CD4-positive, alpha-beta T cell (primary cell): ENCODE data around the gene KMT2D. TPM values are rescaled to one million over a fixed set of nuclear protein-coding genes. Genes with fewer than 3 reads are reported as not detected.

ENCODE experiments used
- ATAC-seq: fragments of 200-7000 bp; cut with Tn5 transposase; one replicate; pipeline ENCODE4 v1.10.0; 2022; ENCODE audit warnings: mild to moderate bottlenecking; ENCODE audit not compliant: poor library complexity
- CTCF ChIA-PET: fragments of 350-600 bp; sonication (Branson Sonifier 250); formaldehyde crosslinking; loops from one replicate; lab custom pipeline; 2021; ENCODE audit warnings: antibody characterized with exemption, inconsistent platforms; lab: Charles Lee
- POLR2A ChIA-PET: fragments of 350-600 bp; sonication (Branson Sonifier 250); formaldehyde crosslinking; loops from one replicate; lab custom pipeline; 2021; ENCODE audit warnings: antibody characterized with exemption, inconsistent platforms; lab: Charles Lee
- DNase-seq, 14 experiments: peaks; one replicate each; pipeline ENCODE4 v3.0.0-alpha.2; 2013 to 2020; ENCODE audit warnings: mixed read lengths in 2 of 14
- H3K27ac ChIP-seq, 2 donors: one replicate each; pipeline versions ENCODE4 v1.5.1 to v1.7.0; 2013; ENCODE audit warnings: low read length in 2 of 2, low read depth in 1 of 2, mild to moderate bottlenecking in 1 of 2
- H3K27me3 ChIP-seq, 2 experiments: 1 replicate in 1 of 2; 2 replicates in 1 of 2; pipeline versions ENCODE4 v1.6.1 to v1.7.0; 2013; ENCODE audit warnings: low read length in 2 of 2, control low read depth in 1 of 2, mild to moderate bottlenecking in 1 of 2, moderate library complexity in 1 of 2; ENCODE audit not compliant: insufficient read depth in 2 of 2, control insufficient read depth in 1 of 2
- H3K36me3 ChIP-seq: one replicate; pipeline ENCODE4 v1.6.1; 2013; ENCODE audit warnings: low read length, control low read depth; ENCODE audit not compliant: insufficient read depth
- H3K4me1 ChIP-seq: one replicate; pipeline ENCODE4 v1.6.1; 2013; ENCODE audit warnings: low read length, control low read depth; ENCODE audit not compliant: insufficient read depth
- H3K4me3 ChIP-seq: one replicate; pipeline ENCODE4 v1.5.1; 2013; ENCODE audit warnings: mild to moderate bottlenecking, low read length, moderate library complexity
- H3K9me3 ChIP-seq, 2 experiments: 1 replicate in 1 of 2; 2 replicates in 1 of 2; pipeline versions ENCODE4 v1.6.1 to v1.7.0; 2013; ENCODE audit warnings: low read length in 2 of 2, mild to moderate bottlenecking in 2 of 2, control low read depth in 1 of 2, moderate library complexity in 1 of 2; ENCODE audit not compliant: control insufficient read depth in 1 of 2, insufficient read depth in 1 of 2
- H3K27ac Mint-ChIP-seq: one replicate; pipeline ENCODE4 v1.8.0; 2020; ENCODE audit warnings: mixed read lengths
- H3K27me3 Mint-ChIP-seq: one replicate; pipeline ENCODE4 v1.8.0; 2021; ENCODE audit warnings: mixed read lengths
- H3K36me3 Mint-ChIP-seq: one replicate; pipeline ENCODE4 v1.8.0; 2021; ENCODE audit warnings: low read depth, mixed read lengths
- H3K4me1 Mint-ChIP-seq: one replicate; pipeline ENCODE4 v1.8.0; 2021; ENCODE audit warnings: low read depth, mixed read lengths
- H3K4me3 Mint-ChIP-seq: one replicate; pipeline ENCODE4 v1.8.0; 2020; ENCODE audit warnings: mild to moderate bottlenecking, mixed read lengths
- H3K9me3 Mint-ChIP-seq: one replicate; pipeline ENCODE4 v1.8.0; 2020; ENCODE audit warnings: mixed read lengths
- CTCF ChIP-seq: fragments of 200-600 bp; IDR thresholded peaks from one replicate; pipeline ENCODE4 v1.8.0; 2022; ENCODE audit warnings: antibody characterized with exemption, mild to moderate bottlenecking
- intact Hi-C, 2 experiments: fragments of 100-400 bp; cut with DNase I in 1 of 2; cut with micrococcal nuclease in 1 of 2; formaldehyde crosslinking; loops; one replicate each; pipeline versions ENCODE4 v1.15.1 to v1.9.0; 2023 to 2025; cut with DNase I, micrococcal nuclease
- total RNA-seq, 174 experiments: library from RNA in 2 of 174; stranded (reverse) in 2 of 174; gene quantifications; one replicate each; pipeline ENCODE4 v1.2.3 and lab custom pipeline; 2021 to 2026

Gene KMT2D
- total RNA-seq, 2 experiments from 2014 or later: 107 to 110 TPM

GRCh38 chr12:49037111-49037946 is 23.3 kb downstream of the KMT2D start:
- Mint-ChIP-seq H3K36me3 (peaks cover 85% of the 10 kb centered on the region), H3K27me3 (no peaks in the 10 kb centered on the region), H3K9me3 (no peaks in the 10 kb centered on the region), H3K27ac (no peak overlapping the region), H3K4me1 (no peaks in the 10 kb centered on the region), H3K4me3 (no peak overlapping the region)
- Histone ChIP-seq H3K27me3 (no peaks in the 10 kb centered on the region), H3K4me1 (peaks cover 2% of the 10 kb centered on the region), H3K4me3 (no peak overlapping the region), H3K9me3 (no peaks in the 10 kb centered on the region), H3K36me3 (peaks cover 87% of the 10 kb centered on the region), H3K27ac (no peak overlapping the region)
- no peak for TF ChIP-seq CTCF
- POLR2A ChIA-PET: interaction anchor here (1.1 kb wide), 1 partner anchor 93 kb away, joined by 4 read pairs; the partner anchor contains the start of gene TUBA1B
- intact Hi-C loops: no loop called here
- no peak for DNase-seq
- no peak for ATAC-seq
- CTCF ChIA-PET: interaction anchor here (0.8 to 1.3 kb wide), 3 partner anchors 17 to 51 kb away, joined by 3 to 5 read pairs (median 3); no protein-coding TSS in a partner anchor

- Histone ChIP-seq H3K4me3 (no peak overlapping the region), H3K27ac (no peak overlapping the region), H3K4me1 (no peaks in the 10 kb centered on the region), H3K9me3 (no peaks in the 10 kb centered on the region), H3K27me3 (no peaks in the 10 kb centered on the region), H3K36me3 (peaks cover 87% of the 10 kb centered on the region)
- ChIA-PET CTCF (interaction anchor here (0.7 kb wide), 1 partner anchor 17 kb away, joined by 4 read pairs; no protein-coding TSS in a partner anchor), POLR2A (no interaction called here)
- TF ChIP-seq CTCF: no peak
- no peak for DNase-seq
- Mint-ChIP-seq H3K9me3 (no peaks in the 10 kb centered on the region), H3K4me1 (no peaks in the 10 kb centered on the region), H3K4me3 (no peak overlapping the region), H3K27me3 (no peaks in the 10 kb centered on the region), H3K27ac (no peak overlapping the region), H3K36me3 (peaks cover 79% of the 10 kb centered on the region)
- no peak for ATAC-seq
- intact Hi-C loops: no loop called here
Measured at GRCh38 chr12:49036029-49036428, 24.6 kb downstream of the KMT2D start.

- Mint-ChIP-seq H3K4me3 (no peak overlapping the region), H3K27me3 (no peaks in the 10 kb centered on the region), H3K4me1 (no peaks in the 10 kb centered on the region), H3K27ac (no peak overlapping the region), H3K36me3 (peaks cover 73% of the 10 kb centered on the region), H3K9me3 (no peaks in the 10 kb centered on the region)
- TF ChIP-seq CTCF: no peak
- Histone ChIP-seq H3K27me3 (no peaks in the 10 kb centered on the region), H3K36me3 (peaks cover 81% of the 10 kb centered on the region), H3K27ac (no peak overlapping the region), H3K9me3 (no peaks in the 10 kb centered on the region), H3K4me3 (no peak overlapping the region), H3K4me1 (no peaks in the 10 kb centered on the region)
- ChIA-PET CTCF (interaction anchor here (0.7 to 1.7 kb wide), 2 partner anchors 10 to 58 kb away, joined by 4 read pairs; no protein-coding TSS in a partner anchor), POLR2A (interaction anchor here (1.1 kb wide), 1 partner anchor 14 kb away, joined by 6 read pairs; no protein-coding TSS in a partner anchor)
- intact Hi-C loops: no loop called here
- ATAC-seq: no peak
- no peak for DNase-seq
Measured at GRCh38 chr12:49034286-49034622, 26.3 kb downstream of the KMT2D start.
